GM21717 (cell line): ENCODE data around the gene VMAC.
"Not testable (repeated sequence)": the region's sequence is repeated elsewhere in the genome, so short reads cannot be mapped to it uniquely, and the experiment has no call there.

ENCODE experiments used
- ATAC-seq: cut with Tn5 transposase; IDR thresholded peaks from one replicate; pipeline ENCODE4 v1.9.1; 2021; ENCODE audit warnings: mild to moderate bottlenecking, moderate library complexity; ENCODE audit not compliant: unreplicated experiment

The VMAC gene

GRCh38 chr19:5883157-5883873 is 21.4 kb upstream of the VMAC start:
- not testable (repeated sequence) for ATAC-seq

DNA sequence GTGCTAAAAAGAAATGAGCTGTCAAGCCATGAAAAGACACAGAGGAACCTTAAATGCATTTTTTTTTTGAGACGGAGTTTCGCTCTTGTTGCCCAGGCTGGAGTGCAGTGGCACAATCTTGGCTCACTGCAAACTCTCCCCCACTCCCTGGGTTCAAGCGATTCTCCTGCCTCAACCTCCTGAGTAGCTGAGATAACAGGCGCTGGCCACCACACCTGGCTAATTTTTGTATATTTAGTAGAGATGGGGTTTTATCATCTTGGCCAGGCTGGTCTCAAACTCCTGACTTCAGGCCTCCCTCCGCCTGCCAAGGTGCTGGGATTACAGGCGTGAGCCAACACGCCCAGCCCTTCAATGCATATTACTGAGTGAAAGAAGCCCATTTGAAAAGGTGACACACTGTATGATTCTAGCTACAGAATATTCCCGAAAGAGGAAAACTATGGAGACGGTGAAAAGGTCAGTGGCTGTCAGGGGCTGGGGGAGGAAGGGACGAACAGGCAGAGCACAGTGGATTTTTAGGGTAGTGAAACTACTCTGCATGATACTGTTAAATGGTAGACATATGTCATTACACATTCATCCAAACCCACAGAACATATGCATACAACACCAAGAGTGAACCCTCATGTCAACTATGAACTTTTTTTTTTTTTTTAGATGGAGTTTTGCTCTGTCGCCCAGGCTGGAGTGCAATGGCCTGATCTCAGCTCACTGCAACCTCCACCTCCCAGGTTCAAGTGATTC is 20.4 kb upstream of the VMAC start:
- ATAC-seq = not testable (repeated sequence)

GRCh38 chr19:5889288-5889971 is 15.2 kb upstream of the VMAC start:
- no peak for ATAC-seq

GRCh38 chr19:5890099-5890498 is 14.6 kb upstream of the VMAC start:
- ATAC-seq = no peak

- ATAC-seq = no peak
Observed at GRCh38 chr19:5891572-5891937, 13.1 kb upstream of the VMAC start.

DNA sequence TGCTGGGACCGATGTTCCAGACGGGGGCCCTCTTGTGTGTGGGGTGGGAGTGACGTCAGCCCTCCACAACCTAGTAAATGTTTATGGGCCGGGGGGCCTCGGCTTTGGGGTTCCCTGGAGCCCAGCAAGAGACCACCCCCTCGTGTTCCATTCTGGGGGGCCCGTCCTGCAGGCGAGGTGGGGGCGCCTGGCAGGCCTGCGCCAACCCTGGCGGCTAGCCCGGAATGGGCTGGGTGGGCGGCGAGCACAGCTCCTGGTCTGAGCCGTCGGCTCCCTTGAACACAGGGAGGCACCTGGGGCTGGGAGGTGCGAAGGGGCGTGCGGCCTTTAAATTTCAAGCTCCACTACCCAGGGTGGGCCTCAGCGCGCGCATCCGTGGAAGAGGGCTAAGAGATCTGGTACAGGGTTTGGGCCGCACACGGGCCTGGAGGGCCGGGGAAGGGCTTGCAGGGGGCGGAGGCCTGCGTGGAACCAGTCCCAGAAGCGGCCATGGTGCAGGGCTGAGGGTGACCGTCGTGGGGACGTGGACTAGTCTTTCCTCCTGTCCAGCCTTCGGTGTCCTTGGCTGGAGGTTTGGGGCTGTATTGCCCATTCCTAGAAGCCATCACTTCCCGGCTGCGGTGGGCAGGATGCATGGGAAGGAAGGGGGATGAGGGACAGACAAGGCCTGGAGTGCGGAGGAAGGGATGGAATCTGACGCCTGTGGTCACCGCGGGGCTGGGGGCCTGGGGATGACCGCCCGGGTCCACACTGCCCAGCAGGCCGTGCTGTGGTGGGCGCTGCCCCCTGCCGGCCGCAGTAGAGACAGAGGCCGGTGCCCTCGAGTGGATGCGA is 12.5 kb upstream of the VMAC start:
- ATAC-seq = no peak

DNA sequence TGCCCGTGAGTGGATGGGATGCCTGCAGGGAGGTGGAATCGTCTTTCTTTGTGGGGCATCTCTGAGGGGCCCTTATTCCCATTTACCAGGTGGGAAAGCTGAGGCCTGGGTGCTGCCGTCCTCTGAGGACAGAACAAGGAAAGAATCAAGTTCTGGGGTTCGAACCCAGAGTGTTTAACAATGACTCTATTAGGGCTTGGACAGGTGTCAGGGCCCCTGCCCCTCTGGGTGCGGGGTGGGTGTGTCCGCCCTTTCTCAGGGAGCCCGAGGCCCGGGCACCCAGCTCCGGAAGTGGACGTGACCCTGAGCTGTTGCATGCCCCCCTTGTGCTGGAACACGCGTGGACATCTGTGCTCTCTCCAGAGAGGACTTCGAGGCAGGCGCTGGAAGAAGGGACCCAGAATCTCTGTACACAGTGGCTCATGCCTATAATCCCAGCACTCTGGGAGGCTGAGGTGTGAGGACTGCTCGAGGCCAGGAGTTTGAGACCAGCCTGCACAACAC is 11.8 kb upstream of the VMAC start:
- no peak for ATAC-seq

GRCh38 chr19:5893296-5893903 is 11.3 kb upstream of the VMAC start:
- ATAC-seq = no peak

GRCh38 chr19:5893907-5894703 is 10.6 kb upstream of the VMAC start:
- ATAC-seq = no peak

GRCh38 chr19:5894704-5895349 is 9.8 kb upstream of the VMAC start:
- no peak for ATAC-seq

- no peak for ATAC-seq
Observed at GRCh38 chr19:5895409-5895808, 9.3 kb upstream of the VMAC start.

DNA sequence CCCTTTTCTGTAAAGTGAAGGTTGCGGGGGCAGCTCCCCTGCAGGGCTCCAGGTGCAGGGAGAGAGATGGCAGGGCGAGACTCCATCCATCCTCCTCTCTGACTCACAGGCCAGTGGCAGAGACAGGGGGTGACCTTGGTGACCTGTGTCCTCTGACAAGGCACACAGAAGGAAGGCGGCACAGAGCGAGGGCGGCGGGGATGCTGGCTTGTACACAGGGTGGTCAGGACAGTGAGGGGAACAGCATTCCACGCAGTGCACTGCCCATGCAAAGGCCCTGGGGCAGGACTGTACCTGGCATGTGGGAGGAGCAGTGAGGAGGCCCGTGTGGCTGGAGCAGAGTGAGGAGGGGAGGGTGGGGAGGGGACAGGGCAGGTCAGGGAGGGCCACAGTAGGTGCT is 8.8 kb upstream of the VMAC start:
- no peak for ATAC-seq

GRCh38 chr19:5896365-5897076 is 8.2 kb upstream of the VMAC start:
- no peak for ATAC-seq

GRCh38 chr19:5897189-5897969 is 7.3 kb upstream of the VMAC start:
- ATAC-seq = no peak

DNA sequence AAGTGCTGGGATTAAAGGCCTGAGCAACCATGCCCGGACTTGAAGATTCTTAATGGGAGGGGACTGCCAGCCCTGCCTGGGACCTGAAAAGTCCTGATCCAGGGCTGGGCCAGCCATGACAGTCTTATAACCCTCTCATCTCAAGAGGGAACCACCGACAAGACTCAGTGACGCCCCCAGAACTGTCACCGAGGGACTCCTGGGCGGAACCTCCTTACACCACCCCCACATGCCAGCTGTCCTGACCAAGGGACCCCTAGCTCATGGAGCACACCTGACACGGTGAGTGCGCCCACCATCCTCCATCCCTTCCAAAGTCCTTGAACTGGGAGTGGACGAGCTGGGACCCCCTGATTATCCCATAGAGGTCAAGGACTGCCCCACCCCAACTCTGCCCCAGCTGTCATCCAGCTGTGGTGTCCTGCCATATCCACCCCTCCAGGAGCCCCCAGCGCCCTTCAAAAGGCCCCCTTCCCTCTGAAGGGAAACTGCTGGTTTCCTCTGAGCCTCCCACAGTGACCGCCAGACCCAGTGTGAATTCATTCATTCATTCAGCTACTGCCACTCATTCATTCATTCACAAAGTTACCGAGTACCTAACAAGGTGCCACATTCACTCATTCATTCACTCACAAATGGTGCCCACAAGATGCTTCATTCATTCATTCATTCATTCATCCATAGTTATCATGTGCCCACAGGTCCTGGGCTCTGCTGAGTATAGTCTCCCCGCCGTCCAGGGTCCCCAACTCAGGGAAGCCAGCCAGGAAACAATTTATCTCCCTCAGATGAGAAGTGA is 4.7 kb upstream of the VMAC start:
- no peak for ATAC-seq

DNA sequence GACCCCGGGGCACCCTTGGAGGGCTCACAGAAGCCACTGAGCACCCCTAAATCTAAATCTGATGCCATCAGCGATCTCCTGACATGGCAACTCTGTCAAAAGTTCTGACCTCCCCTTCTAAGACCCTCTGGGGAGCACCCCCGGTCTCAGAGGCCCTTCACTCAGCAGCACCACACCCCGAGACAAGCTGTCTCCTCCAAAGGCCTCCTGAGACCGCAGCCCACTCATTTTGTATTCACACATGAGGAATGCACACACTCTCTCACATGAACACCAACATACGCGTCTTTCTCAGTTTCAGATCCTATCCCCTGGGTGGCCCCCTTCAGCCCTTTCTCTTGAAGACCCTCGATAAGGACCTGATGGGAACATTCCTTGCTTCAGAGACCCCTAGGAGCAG is 3.7 kb upstream of the VMAC start:
- no peak for ATAC-seq

DNA sequence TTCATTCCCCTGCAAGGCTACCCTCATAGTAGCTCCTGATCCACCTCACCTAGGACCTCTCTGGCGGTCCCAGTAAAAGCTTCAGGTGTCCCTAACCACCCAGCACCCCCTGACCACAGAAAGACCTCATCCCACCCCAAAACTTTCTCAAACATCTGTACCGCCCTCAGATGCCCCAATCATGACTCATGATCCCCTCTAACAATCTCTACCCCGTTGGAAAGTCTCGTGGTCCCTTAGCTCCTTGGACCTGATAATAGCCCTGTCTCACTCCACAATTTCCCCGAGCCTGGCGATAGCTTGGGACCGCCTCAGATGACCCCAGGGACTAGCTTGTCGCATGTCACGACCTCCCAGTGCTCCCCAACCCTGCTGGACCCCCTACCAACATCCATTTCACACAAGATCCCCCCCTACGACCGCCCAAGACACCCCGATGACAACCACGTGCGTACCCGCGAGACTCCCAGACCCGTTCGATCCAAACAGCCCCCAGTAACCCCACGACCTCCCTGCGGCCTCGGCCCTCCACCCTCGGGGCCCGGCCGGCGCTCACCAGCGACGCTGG is 1.5 kb upstream of the VMAC start:
- no peak for ATAC-seq
